ENCODE measurements around the gene TGIF1.
A peak's percentile ranks its signal among the peaks of the same experiment; 100 is the strongest.

The TGIF1 gene

DNA sequence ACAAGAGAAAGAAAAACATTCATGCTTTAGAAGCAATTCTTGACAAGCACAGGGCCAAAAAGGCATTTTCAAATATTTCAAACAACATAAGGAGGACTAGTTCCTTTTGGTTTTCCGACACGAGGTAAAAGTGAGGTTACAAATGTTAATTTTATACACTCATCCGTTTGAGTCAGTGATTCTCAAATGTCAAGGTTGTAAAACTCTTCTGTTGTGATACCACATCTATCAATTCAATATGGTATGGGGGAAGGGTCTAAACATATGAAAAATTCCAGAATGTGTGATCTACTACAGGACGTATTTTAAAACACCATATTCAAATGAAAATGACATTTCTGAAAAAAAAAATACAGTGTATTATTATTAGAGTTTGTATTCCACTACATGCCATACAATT lies 52.7 kb downstream of the TGIF1 start:
- no peak overlapping the region for H3K4me3 ChIP-seq (ENCODE audit: low read depth, low read length)
- H3K9ac ChIP-seq = no peak overlapping the region
- no peaks in the 10 kb centered on the region for H3K36me3 ChIP-seq (ENCODE audit: control insufficient read depth, insufficient read depth, low read length)
- H3K79me2 ChIP-seq = no peaks in the 10 kb centered on the region
- H3K27me3 ChIP-seq (ENCODE audit: control insufficient read depth, insufficient read depth, low read length) = peaks cover 3% of the 10 kb centered on the region
- H3K4me2 ChIP-seq (ENCODE audit: low read length) = no peak overlapping the region
- H3K4me1 ChIP-seq = no peaks in the 10 kb centered on the region
- TF ChIP-seq, protein P1, sequence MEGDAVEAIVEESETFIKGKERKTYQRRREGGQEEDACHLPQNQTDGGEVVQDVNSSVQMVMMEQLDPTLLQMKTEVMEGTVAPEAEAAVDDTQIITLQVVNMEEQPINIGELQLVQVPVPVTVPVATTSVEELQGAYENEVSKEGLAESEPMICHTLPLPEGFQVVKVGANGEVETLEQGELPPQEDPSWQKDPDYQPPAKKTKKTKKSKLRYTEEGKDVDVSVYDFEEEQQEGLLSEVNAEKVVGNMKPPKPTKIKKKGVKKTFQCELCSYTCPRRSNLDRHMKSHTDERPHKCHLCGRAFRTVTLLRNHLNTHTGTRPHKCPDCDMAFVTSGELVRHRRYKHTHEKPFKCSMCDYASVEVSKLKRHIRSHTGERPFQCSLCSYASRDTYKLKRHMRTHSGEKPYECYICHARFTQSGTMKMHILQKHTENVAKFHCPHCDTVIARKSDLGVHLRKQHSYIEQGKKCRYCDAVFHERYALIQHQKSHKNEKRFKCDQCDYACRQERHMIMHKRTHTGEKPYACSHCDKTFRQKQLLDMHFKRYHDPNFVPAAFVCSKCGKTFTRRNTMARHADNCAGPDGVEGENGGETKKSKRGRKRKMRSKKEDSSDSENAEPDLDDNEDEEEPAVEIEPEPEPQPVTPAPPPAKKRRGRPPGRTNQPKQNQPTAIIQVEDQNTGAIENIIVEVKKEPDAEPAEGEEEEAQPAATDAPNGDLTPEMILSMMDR (IDR thresholded peaks at IDR 0.05) = no peak
- H3K27ac ChIP-seq = no peak overlapping the region
- no peak overlapping the region for H2AFZ ChIP-seq
- no peaks in the 10 kb centered on the region for H3K9me3 ChIP-seq (ENCODE audit: control insufficient read depth, low read length)

DNA sequence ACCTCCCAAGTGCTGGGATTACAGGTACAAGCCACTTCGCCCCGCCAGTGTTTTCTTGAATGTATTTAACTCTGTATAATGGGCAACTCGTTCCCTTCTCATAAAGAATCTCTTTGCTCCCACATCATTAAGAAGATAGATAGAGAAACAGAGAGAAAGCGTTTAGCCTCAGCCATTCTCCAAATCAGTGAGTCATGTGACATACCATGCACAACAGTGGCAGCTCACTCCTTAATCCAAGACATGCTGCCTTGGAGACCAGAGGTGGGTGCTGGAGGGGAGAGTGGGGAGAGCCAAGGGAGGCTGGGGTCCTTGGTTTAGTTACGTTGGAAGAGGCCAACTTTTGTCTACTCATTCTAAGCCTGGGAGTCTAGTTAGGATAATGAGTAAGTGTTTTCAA lies 54.7 kb downstream of the TGIF1 start:
- Histone ChIP-seq H3K36me3 (ENCODE audit: control insufficient read depth, insufficient read depth, low read length) (no peaks in the 10 kb centered on the region), H3K27ac (no peak overlapping the region), H3K4me2 (ENCODE audit: low read length) (no peak overlapping the region), H3K4me1 (peaks cover 6% of the 10 kb centered on the region), H3K4me3 (ENCODE audit: low read depth, low read length) (no peak overlapping the region), H3K9me3 (ENCODE audit: control insufficient read depth, low read length) (no peaks in the 10 kb centered on the region), H3K79me2 (no peaks in the 10 kb centered on the region), H3K9ac (no peak overlapping the region), H3K27me3 (ENCODE audit: control insufficient read depth, insufficient read depth, low read length) (no peaks in the 10 kb centered on the region), H2AFZ (no peak overlapping the region)
- TF ChIP-seq, protein P1 (IDR thresholded peaks at IDR 0.05) = no peak

DNA sequence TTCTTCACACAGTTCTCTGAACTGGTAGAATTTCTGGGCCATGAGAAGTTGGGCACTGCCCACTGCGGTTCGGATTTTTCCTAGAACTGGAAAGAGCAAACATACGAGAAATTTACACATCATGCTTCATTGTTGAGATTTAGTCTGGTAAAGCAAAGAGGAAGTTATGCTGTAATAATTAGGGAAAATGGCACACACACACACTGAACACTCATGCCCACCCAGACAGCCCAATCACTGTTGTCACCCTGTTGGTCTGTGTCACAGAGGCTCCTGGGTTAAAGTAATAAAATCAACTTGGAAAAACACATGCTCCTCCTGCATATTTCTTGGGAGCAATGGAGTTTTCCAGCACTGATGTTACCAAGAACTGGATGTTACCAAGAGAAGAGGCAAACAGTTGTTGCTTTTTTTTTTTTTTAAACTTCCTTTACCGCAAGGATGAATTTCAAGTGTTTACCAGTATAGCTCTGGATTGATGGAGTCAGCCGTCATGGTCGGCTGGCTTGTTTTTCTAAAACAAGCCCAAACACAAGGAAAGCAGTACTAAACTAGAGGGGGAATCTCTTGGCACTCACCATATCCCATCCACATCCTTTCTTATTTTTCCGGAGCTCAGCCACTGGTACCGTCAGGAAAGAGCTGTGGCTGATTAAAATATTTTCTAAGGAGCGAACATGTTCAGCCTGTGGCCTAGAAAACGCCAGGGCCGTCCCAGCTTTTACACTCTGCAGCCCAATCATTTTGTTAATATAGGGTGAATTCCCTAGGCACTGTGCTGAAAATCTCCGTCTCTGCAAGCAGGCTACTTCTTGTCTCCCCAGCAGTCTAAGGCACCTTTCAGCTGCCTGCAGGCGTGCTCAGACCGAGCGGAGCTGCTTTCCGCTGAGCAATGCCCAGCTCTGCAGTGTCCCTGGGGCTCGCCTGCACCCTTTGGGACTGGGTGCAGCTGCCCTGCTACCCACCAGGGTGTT lies 58.9 kb downstream of the TGIF1 start:
- H3K9ac ChIP-seq = no peak overlapping the region
- H3K27me3 ChIP-seq (ENCODE audit: control insufficient read depth, insufficient read depth, low read length) = no peaks in the 10 kb centered on the region
- peak overlapping the region; percentile 71 for H2AFZ ChIP-seq
- H3K79me2 ChIP-seq = no peaks in the 10 kb centered on the region
- no peaks in the 10 kb centered on the region for H3K36me3 ChIP-seq (ENCODE audit: control insufficient read depth, insufficient read depth, low read length)
- H3K4me1 ChIP-seq = peaks cover 13% of the 10 kb centered on the region
- peak overlapping the region; percentile 21 for H3K27ac ChIP-seq
- peak overlapping the region; percentile 52 for H3K4me2 ChIP-seq (ENCODE audit: low read length)
- H3K9me3 ChIP-seq (ENCODE audit: control insufficient read depth, low read length) = no peaks in the 10 kb centered on the region
- peak overlapping the region; percentile 17 for H3K4me3 ChIP-seq (ENCODE audit: low read depth, low read length)
- TF ChIP-seq, protein P1 (IDR thresholded peaks at IDR 0.05) = no peak

Data from parathyroid adenoma (tissue), 2 donors.